Measurements from ENCODE around the gene C15orf40. TPM values are rescaled to one million over a fixed set of nuclear protein-coding genes. Genes with fewer than 3 reads are reported as not detected.
"Not testable (repeated sequence)": the region's sequence is repeated elsewhere in the genome, so short reads cannot be mapped to it uniquely, and the experiment has no call there.

The C15orf40 gene
- total RNA-seq, 1 experiment from 2014 or later: 27.5 TPM

DNA sequence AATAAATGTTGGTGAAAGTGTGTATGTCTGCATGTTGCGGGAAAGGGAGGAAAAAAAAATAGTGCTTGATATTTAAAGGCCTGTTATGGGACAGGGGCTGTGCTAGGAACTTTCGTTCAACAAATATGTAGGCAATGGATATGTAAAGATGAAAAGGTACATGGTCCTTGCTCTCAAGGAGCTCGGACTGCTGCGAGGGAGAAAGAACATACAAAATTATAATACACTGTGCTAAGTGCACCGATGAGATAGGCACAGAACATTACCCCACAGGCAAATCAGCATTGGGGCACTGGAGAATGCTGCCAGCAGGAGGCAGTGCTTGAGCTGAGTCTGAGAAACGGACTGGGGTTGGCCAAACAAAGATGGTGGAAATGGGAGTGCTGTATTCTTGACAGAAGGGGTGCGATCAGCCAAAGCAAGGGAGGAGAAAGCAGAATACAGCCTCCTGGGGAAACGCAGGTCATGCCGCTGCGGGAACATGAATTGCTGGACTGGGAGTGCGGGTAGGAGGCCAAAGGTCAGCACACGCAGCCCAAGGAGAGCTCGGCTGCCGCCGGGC, 649 bp downstream of the C15orf40 start (continued):
- TF ChIP-seq, protein P1, sequence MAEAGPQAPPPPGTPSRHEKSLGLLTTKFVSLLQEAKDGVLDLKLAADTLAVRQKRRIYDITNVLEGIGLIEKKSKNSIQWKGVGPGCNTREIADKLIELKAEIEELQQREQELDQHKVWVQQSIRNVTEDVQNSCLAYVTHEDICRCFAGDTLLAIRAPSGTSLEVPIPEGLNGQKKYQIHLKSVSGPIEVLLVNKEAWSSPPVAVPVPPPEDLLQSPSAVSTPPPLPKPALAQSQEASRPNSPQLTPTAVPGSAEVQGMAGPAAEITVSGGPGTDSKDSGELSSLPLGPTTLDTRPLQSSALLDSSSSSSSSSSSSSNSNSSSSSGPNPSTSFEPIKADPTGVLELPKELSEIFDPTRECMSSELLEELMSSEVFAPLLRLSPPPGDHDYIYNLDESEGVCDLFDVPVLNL (CRISPR knock-in tag; IDR thresholded peaks at IDR 0.05; ENCODE audit: borderline replicate concordance, low read depth): no peak
- TF ChIP-seq ZNF138 (CRISPR knock-in tag; conservative IDR thresholded peaks at IDR 0.05) (no peak), USF2 (CRISPR knock-in tag; IDR thresholded peaks at IDR 0.05) (no peak), ERG (CRISPR knock-in tag; IDR thresholded peaks at IDR 0.05) (no peak), GRHL2 (CRISPR knock-in tag; IDR thresholded peaks at IDR 0.05; ENCODE audit: insufficient replicate concordance, severe bottlenecking) (no peak), NFATC4 (CRISPR knock-in tag; IDR thresholded peaks at IDR 0.05) (no peak), ZNF423 (CRISPR knock-in tag; IDR thresholded peaks at IDR 0.05) (no peak), ELF4 (CRISPR knock-in tag; IDR thresholded peaks at IDR 0.05; ENCODE audit: low read depth) (no peak), NFE2L1 (CRISPR knock-in tag; IDR thresholded peaks at IDR 0.05) (0 out of 2 replicates have a peak, but pooled peaks have one; percentile 52), NR3C1 (CRISPR knock-in tag; conservative IDR thresholded peaks at IDR 0.05; ENCODE audit: low read depth) (no peak), SMAD3 (CRISPR knock-in tag; IDR thresholded peaks at IDR 0.05; ENCODE audit: borderline replicate concordance) (no peak), ZNF219 (CRISPR knock-in tag; IDR thresholded peaks at IDR 0.05; ENCODE audit: borderline replicate concordance) (no peak), ZNF121 (CRISPR knock-in tag; IDR thresholded peaks at IDR 0.05) (no peak), AR (CRISPR knock-in tag; IDR thresholded peaks at IDR 0.05) (no peak), GABPB1 (CRISPR knock-in tag; IDR thresholded peaks at IDR 0.05) (no peak)
- TF ChIP-seq, protein P2, sequence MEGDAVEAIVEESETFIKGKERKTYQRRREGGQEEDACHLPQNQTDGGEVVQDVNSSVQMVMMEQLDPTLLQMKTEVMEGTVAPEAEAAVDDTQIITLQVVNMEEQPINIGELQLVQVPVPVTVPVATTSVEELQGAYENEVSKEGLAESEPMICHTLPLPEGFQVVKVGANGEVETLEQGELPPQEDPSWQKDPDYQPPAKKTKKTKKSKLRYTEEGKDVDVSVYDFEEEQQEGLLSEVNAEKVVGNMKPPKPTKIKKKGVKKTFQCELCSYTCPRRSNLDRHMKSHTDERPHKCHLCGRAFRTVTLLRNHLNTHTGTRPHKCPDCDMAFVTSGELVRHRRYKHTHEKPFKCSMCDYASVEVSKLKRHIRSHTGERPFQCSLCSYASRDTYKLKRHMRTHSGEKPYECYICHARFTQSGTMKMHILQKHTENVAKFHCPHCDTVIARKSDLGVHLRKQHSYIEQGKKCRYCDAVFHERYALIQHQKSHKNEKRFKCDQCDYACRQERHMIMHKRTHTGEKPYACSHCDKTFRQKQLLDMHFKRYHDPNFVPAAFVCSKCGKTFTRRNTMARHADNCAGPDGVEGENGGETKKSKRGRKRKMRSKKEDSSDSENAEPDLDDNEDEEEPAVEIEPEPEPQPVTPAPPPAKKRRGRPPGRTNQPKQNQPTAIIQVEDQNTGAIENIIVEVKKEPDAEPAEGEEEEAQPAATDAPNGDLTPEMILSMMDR (IDR thresholded peaks at IDR 0.05): peak; percentile 58
- TF ChIP-seq, protein P3, sequence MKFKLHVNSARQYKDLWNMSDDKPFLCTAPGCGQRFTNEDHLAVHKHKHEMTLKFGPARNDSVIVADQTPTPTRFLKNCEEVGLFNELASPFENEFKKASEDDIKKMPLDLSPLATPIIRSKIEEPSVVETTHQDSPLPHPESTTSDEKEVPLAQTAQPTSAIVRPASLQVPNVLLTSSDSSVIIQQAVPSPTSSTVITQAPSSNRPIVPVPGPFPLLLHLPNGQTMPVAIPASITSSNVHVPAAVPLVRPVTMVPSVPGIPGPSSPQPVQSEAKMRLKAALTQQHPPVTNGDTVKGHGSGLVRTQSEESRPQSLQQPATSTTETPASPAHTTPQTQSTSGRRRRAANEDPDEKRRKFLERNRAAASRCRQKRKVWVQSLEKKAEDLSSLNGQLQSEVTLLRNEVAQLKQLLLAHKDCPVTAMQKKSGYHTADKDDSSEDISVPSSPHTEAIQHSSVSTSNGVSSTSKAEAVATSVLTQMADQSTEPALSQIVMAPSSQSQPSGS (CRISPR knock-in tag; IDR thresholded peaks at IDR 0.05; ENCODE audit: borderline replicate concordance, low read depth): no peak

- H3K4me1 Mint-ChIP-seq; H3K27me3 Mint-ChIP-seq (ENCODE audit: low read depth); ATAC-seq; H3K27ac Mint-ChIP-seq; DNase-seq (ENCODE audit: low spot score); H3K36me3 Mint-ChIP-seq; H3K4me3 Mint-ChIP-seq; POLR2A ChIA-PET; H3K9me3 Mint-ChIP-seq: not testable (repeated sequence)
- CTCF ChIA-PET: interaction anchor here (1.3 to 1.7 kb wide), 5 partner anchors 11 to 320 kb away, joined by 3 to 10 read pairs (median 3); partner anchors contain the start of genes C15orf40 and WHAMM
Observed at GRCh38 chr15:83000672-83001031, 10.8 kb downstream of the C15orf40 start.

All from WTC11 (cell line).